ENCODE measurements around the gene NKX1-1.
A peak's percentile ranks its signal among the peaks of the same experiment; 100 is the strongest.

Gene NKX1-1

GRCh38 chr4:1406394-1406980, at the start of gene NKX1-1:
Gene NKX1-1 (minus strand): TSS chr4:1406442. CDS start chr4:1406442, 0 bp downstream.
- in situ Hi-C loops (cut with MboI; ENCODE audit: low sequenced_read_pairs): no loop called here
- DNase-seq (ENCODE audit: low spot score in 2 of 2): no peak
- Histone ChIP-seq H3K36me3 (replicated peaks) (no peaks in the 10 kb centered on the region), H3K4me1 (no peaks in the 10 kb centered on the region), H3K27me3 (ENCODE audit: low read depth) (peaks cover 4% of the 10 kb centered on the region), H3K4me3 (no peak within 1 kb of the TSS), H3K9me3 (no peaks in the 10 kb centered on the region)

GRCh38 chr4:1453731-1454130, 47.5 kb upstream of the NKX1-1 start:
- Histone ChIP-seq H3K36me3 (replicated peaks) (no peaks in the 10 kb centered on the region), H3K4me3 (no peak overlapping the region), H3K9me3 (no peaks in the 10 kb centered on the region), H3K4me1 (no peaks in the 10 kb centered on the region), H3K27me3 (ENCODE audit: low read depth) (peaks cover 5% of the 10 kb centered on the region; the same call in 1 of the 2 replicates)
- no peak for DNase-seq (ENCODE audit: low spot score in 2 of 2)
- in situ Hi-C loops (cut with MboI; ENCODE audit: low sequenced_read_pairs): no loop called here

GRCh38 chr4:1452431-1453051, 46.3 kb upstream of the NKX1-1 start:
- no peak for DNase-seq (ENCODE audit: low spot score in 2 of 2)
- Histone ChIP-seq H3K27me3 (ENCODE audit: low read depth) (no peaks in the 10 kb centered on the region; the same call in 1 of the 2 replicates), H3K4me1 (no peaks in the 10 kb centered on the region), H3K4me3 (no peak overlapping the region), H3K9me3 (no peaks in the 10 kb centered on the region), H3K36me3 (replicated peaks) (no peaks in the 10 kb centered on the region)
- in situ Hi-C loops (cut with MboI; ENCODE audit: low sequenced_read_pairs): no loop called here

- Histone ChIP-seq H3K27me3 (ENCODE audit: low read depth) (no peaks in the 10 kb centered on the region), H3K4me1 (no peaks in the 10 kb centered on the region), H3K36me3 (replicated peaks) (no peaks in the 10 kb centered on the region), H3K4me3 (no peak overlapping the region), H3K9me3 (no peaks in the 10 kb centered on the region)
- peak in 1 of 2 experiments; percentile 1 for DNase-seq (ENCODE audit: low spot score in 2 of 2)
- in situ Hi-C loops (cut with MboI; ENCODE audit: low sequenced_read_pairs): no loop called here
Measured at GRCh38 chr4:1451752-1452122, 45.5 kb upstream of the NKX1-1 start.

GRCh38 chr4:1451106-1451751, 45.0 kb upstream of the NKX1-1 start:
- Histone ChIP-seq H3K4me1 (no peaks in the 10 kb centered on the region), H3K27me3 (ENCODE audit: low read depth) (no peaks in the 10 kb centered on the region), H3K9me3 (no peaks in the 10 kb centered on the region), H3K4me3 (no peak overlapping the region), H3K36me3 (replicated peaks) (no peaks in the 10 kb centered on the region)
- DNase-seq (ENCODE audit: low spot score in 2 of 2): no peak
- in situ Hi-C loops (cut with MboI; ENCODE audit: low sequenced_read_pairs): no loop called here

- no peaks in the 10 kb centered on the region for H3K9me3 ChIP-seq
- H3K4me1 ChIP-seq: no peaks in the 10 kb centered on the region
- in situ Hi-C loops (cut with MboI; ENCODE audit: low sequenced_read_pairs): no loop called here
- H3K36me3 ChIP-seq (replicated peaks): no peaks in the 10 kb centered on the region
- H3K4me3 ChIP-seq: no peak overlapping the region
- H3K27me3 ChIP-seq (ENCODE audit: low read depth): peaks cover under 1% of the 10 kb centered on the region; the same call in 1 of the 2 replicates
- peak in 1 of 2 experiments; percentile 2 for DNase-seq (ENCODE audit: low spot score in 2 of 2)
Measured at GRCh38 chr4:1449833-1450741, 43.8 kb upstream of the NKX1-1 start.

- no peaks in the 10 kb centered on the region for H3K9me3 ChIP-seq
- no peaks in the 10 kb centered on the region for H3K36me3 ChIP-seq (replicated peaks)
- H3K27me3 ChIP-seq (ENCODE audit: low read depth): peaks cover 5% of the 10 kb centered on the region; the same call in 1 of the 2 replicates
- in situ Hi-C loops (cut with MboI; ENCODE audit: low sequenced_read_pairs): no loop called here
- no peak overlapping the region for H3K4me3 ChIP-seq
- no peaks in the 10 kb centered on the region for H3K4me1 ChIP-seq
- no peak for DNase-seq (ENCODE audit: low spot score in 2 of 2)
Measured at GRCh38 chr4:1449475-1449832, 43.2 kb upstream of the NKX1-1 start.

- DNase-seq (ENCODE audit: low spot score in 2 of 2): no peak
- Histone ChIP-seq H3K4me1 (no peaks in the 10 kb centered on the region), H3K4me3 (no peak overlapping the region), H3K9me3 (no peaks in the 10 kb centered on the region), H3K27me3 (ENCODE audit: low read depth) (peaks cover 5% of the 10 kb centered on the region; the same call in 1 of the 2 replicates), H3K36me3 (replicated peaks) (no peaks in the 10 kb centered on the region)
- in situ Hi-C loops (cut with MboI; ENCODE audit: low sequenced_read_pairs): no loop called here
Measured at GRCh38 chr4:1448589-1449420, 42.6 kb upstream of the NKX1-1 start.

GRCh38 chr4:1447676-1448588, 41.7 kb upstream of the NKX1-1 start:
- Histone ChIP-seq H3K27me3 (ENCODE audit: low read depth) (peaks cover 5% of the 10 kb centered on the region; the same call in 1 of the 2 replicates), H3K36me3 (replicated peaks) (no peaks in the 10 kb centered on the region), H3K9me3 (no peaks in the 10 kb centered on the region), H3K4me3 (no peak overlapping the region), H3K4me1 (no peaks in the 10 kb centered on the region)
- DNase-seq (ENCODE audit: low spot score in 2 of 2): no peak
- in situ Hi-C loops (cut with MboI; ENCODE audit: low sequenced_read_pairs): no loop called here

GRCh38 chr4:1446502-1447386, 40.5 kb upstream of the NKX1-1 start:
- peaks cover 5% of the 10 kb centered on the region; the same call in 1 of the 2 replicates for H3K27me3 ChIP-seq (ENCODE audit: low read depth)
- no peaks in the 10 kb centered on the region for H3K9me3 ChIP-seq
- DNase-seq (ENCODE audit: low spot score in 2 of 2): no peak
- in situ Hi-C loops (cut with MboI; ENCODE audit: low sequenced_read_pairs): no loop called here
- H3K36me3 ChIP-seq (replicated peaks): no peaks in the 10 kb centered on the region
- H3K4me3 ChIP-seq: no peak overlapping the region
- H3K4me1 ChIP-seq: no peaks in the 10 kb centered on the region

- Histone ChIP-seq H3K4me1 (no peaks in the 10 kb centered on the region), H3K27me3 (ENCODE audit: low read depth) (peaks cover 5% of the 10 kb centered on the region; the same call in 1 of the 2 replicates), H3K9me3 (no peaks in the 10 kb centered on the region), H3K36me3 (replicated peaks) (no peaks in the 10 kb centered on the region), H3K4me3 (no peak overlapping the region)
- in situ Hi-C loops (cut with MboI; ENCODE audit: low sequenced_read_pairs): no loop called here
- no peak for DNase-seq (ENCODE audit: low spot score in 2 of 2)
Measured at GRCh38 chr4:1445716-1446445, 39.6 kb upstream of the NKX1-1 start.
